WTC11 (cell line): Measurements from ENCODE around the gene MRS2.

Source experiments
- ATF2 ChIP-seq: sonication (generic); formaldehyde crosslinking; IDR thresholded peaks from 2 replicates; pipeline ENCODE4 v1.8.1; 2022; ENCODE audit warnings: low read depth, missing genetic modification reagents, borderline replicate concordance
- CTCF ChIP-seq: fragments of 200-600 bp; IDR thresholded peaks from 2 replicates; pipeline ENCODE4 v1.8.0; 2022; ENCODE audit warnings: antibody characterized with exemption
- GRHL2 ChIP-seq: fragments of 250-450 bp; sonication (Bioruptor Pico); IDR thresholded peaks from 2 replicates; pipeline ENCODE4 v1.8.0; 2022; ENCODE audit warnings: mild to moderate bottlenecking, moderate library complexity; ENCODE audit not compliant: insufficient replicate concordance, severe bottlenecking
- TF ChIP-seq, protein P1 (sequence below): sonication (generic); formaldehyde crosslinking; IDR thresholded peaks from 2 replicates; pipeline ENCODE4 v1.8.0; 2023; ENCODE audit warnings: missing genetic modification reagents, mild to moderate bottlenecking, borderline replicate concordance
- TF ChIP-seq, protein P2 (sequence below): sonication (generic); formaldehyde crosslinking; IDR thresholded peaks from 2 replicates; pipeline ENCODE4 v1.8.1; 2023; ENCODE audit warnings: mild to moderate bottlenecking, missing genetic modification reagents

DNA sequence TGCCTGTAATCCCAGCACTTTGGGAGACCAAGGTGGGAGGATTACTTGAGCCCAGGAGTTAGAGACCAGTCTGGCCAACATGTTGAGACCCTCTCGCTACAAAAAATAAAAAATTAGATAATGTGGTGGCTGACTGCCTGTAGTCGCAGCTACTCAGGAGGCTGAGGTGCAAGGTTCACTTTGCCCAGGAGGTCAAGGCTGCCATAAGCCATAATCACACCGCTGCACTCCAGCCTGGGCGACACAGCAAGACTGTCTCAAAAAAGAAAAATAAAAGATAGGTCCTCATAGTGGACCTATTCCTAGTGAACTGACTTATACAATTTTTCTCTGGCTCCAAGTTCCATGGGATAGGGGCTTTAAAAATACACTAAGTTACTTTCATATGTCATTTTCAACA lies 41.9 kb downstream of the MRS2 start:
- TF ChIP-seq, protein P1, sequence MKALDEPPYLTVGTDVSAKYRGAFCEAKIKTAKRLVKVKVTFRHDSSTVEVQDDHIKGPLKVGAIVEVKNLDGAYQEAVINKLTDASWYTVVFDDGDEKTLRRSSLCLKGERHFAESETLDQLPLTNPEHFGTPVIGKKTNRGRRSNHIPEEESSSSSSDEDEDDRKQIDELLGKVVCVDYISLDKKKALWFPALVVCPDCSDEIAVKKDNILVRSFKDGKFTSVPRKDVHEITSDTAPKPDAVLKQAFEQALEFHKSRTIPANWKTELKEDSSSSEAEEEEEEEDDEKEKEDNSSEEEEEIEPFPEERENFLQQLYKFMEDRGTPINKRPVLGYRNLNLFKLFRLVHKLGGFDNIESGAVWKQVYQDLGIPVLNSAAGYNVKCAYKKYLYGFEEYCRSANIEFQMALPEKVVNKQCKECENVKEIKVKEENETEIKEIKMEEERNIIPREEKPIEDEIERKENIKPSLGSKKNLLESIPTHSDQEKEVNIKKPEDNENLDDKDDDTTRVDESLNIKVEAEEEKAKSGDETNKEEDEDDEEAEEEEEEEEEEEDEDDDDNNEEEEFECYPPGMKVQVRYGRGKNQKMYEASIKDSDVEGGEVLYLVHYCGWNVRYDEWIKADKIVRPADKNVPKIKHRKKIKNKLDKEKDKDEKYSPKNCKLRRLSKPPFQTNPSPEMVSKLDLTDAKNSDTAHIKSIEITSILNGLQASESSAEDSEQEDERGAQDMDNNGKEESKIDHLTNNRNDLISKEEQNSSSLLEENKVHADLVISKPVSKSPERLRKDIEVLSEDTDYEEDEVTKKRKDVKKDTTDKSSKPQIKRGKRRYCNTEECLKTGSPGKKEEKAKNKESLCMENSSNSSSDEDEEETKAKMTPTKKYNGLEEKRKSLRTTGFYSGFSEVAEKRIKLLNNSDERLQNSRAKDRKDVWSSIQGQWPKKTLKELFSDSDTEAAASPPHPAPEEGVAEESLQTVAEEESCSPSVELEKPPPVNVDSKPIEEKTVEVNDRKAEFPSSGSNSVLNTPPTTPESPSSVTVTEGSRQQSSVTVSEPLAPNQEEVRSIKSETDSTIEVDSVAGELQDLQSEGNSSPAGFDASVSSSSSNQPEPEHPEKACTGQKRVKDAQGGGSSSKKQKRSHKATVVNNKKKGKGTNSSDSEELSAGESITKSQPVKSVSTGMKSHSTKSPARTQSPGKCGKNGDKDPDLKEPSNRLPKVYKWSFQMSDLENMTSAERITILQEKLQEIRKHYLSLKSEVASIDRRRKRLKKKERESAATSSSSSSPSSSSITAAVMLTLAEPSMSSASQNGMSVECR: no peak
- TF ChIP-seq CTCF: no peak
- TF ChIP-seq ATF2: no peak
- TF ChIP-seq, protein P2, sequence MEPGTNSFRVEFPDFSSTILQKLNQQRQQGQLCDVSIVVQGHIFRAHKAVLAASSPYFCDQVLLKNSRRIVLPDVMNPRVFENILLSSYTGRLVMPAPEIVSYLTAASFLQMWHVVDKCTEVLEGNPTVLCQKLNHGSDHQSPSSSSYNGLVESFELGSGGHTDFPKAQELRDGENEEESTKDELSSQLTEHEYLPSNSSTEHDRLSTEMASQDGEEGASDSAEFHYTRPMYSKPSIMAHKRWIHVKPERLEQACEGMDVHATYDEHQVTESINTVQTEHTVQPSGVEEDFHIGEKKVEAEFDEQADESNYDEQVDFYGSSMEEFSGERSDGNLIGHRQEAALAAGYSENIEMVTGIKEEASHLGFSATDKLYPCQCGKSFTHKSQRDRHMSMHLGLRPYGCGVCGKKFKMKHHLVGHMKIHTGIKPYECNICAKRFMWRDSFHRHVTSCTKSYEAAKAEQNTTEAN (CRISPR knock-in tag): no peak
- no peak for TF ChIP-seq GRHL2
